HT1080 (cell line): ENCODE measurements around the gene SPAG16. TPM values are rescaled to one million over a fixed set of nuclear protein-coding genes. Genes with fewer than 3 reads are reported as not detected.

ENCODE experiments used
- DNase-seq: peaks from one replicate; pipeline ENCODE4 v3.0.0-alpha.2; 2015; ENCODE audit warnings: low read depth
- polyA plus RNA-seq, 2 experiments: library from polyadenylated mRNA; depleted of rRNA; stranded (reverse); fragments of >200 nt; gene quantifications; 2 replicates each; pipeline ENCODE4 v1.2.3, GENCODE V29; 2015
- total RNA-seq: library from RNA; depleted of rRNA; stranded (reverse); fragments of >200 nt; shearing (Covaris generic); gene quantifications from 2 replicates; pipeline ENCODE4 v1.2.3, GENCODE V29; 2014; rRNA removed

The SPAG16 gene
- total RNA-seq: 11.8 and 15.4 TPM in 2 replicates
- polyA plus RNA-seq (2015; cell fraction: cytosol; rRNA removed): 24.4 and 25.2 TPM in 2 replicates
- 12.4 and 15.4 TPM in 2 replicates for polyA plus RNA-seq (2015; cell fraction: nucleus; rRNA removed)

DNA sequence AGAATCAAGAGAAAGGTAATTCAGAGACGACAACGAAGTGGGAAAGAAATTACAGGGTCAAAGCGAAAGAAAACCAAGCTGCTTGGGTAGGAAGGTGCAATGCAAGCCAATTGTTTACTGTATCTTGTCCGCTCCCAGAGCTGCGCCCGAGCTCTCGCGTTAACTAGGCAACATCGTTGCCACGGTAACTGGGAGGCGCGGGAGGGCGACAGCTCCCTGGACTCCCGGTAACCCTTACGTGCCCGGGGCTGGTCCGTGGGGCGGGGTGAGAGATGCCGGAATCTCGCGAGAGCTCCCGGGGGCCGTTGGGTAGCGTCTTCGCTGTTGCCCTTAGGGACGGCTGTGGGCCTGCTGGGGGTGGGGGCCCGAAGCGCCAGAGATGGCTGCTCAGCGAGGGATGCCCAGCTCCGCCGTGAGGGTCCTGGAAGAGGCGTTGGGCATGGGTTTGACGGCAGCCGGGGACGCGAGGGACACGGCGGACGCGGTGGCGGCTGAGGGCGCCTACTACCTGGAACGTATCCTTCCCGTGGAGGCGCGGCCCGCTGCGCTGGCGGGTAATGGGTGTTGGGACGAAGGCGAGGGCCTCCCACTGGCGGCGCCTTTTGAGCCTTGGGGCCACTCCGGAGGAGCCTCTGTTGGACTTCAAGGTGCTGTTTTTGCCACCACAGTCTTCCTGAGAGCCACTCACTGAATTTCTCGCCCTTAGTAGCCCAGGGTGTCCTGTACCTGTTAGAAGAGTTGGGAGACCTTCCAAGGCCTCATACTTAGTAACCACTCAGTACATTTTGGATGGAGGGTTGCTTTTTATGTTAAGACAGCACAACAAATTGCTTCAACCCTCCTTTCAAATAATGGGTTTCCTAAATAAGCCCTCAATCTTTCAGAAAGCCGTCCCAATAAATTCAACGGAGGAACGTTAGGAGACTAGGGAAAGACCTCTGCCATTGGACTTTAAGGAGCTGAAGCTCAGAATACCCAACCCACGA, at the start of gene SPAG16:
Gene SPAG16, plus strand, starts transcription at position 360 of the 986 bp plus-strand sequence.
- DNase-seq: peak; percentile 96

DNA sequence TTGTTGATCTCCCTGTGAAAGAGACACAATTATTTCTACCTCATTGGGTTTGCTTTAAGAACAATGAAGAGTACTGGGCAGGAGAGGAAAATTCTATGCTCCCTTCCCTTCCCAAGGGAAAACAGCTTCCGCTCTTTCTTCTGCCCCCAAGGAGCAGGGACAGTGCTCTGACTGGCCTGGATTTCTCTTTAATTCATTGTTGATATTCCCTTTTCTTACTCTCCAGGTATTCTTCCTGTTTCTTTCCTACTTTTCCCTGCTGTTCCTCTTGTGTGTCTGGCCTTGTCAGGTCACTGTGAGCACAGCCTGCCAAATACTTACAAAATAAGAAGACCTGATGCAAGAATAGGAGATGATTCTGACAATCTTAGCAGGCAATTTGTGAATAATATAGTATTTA, 49.6 kb upstream of the SPAG16 start:
- DNase-seq: no peak

GRCh38 chr2:213235741-213236140, 48.5 kb upstream of the SPAG16 start:
- DNase-seq: no peak

GRCh38 chr2:213237251-213237650, 47.0 kb upstream of the SPAG16 start:
- DNase-seq: no peak

GRCh38 chr2:213237787-213238186, 46.5 kb upstream of the SPAG16 start:
- no peak for DNase-seq

GRCh38 chr2:213238753-213239495, 45.3 kb upstream of the SPAG16 start:
- DNase-seq: peak; percentile 91

DNA sequence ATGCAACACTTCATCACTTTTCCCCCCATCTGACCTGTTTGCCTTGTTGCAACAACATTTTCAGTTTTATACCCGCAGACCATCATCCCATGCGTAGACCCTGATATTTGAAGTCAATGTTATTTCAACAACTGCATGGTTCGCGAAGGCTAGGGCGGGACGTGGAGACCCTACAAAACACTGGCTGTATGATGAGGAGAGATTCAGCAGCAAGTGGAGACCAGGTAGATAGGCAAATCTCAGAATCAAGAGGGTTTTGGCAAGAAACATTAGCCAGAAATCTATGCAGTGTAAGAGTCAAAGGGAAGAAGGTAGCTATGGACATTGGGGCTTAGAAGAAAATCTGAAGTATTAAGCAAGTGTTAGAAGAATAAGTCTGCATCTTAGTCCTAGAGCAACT, 42.4 kb upstream of the SPAG16 start:
- no peak for DNase-seq

GRCh38 chr2:213242653-213243052, 41.6 kb upstream of the SPAG16 start:
- no peak for DNase-seq

DNA sequence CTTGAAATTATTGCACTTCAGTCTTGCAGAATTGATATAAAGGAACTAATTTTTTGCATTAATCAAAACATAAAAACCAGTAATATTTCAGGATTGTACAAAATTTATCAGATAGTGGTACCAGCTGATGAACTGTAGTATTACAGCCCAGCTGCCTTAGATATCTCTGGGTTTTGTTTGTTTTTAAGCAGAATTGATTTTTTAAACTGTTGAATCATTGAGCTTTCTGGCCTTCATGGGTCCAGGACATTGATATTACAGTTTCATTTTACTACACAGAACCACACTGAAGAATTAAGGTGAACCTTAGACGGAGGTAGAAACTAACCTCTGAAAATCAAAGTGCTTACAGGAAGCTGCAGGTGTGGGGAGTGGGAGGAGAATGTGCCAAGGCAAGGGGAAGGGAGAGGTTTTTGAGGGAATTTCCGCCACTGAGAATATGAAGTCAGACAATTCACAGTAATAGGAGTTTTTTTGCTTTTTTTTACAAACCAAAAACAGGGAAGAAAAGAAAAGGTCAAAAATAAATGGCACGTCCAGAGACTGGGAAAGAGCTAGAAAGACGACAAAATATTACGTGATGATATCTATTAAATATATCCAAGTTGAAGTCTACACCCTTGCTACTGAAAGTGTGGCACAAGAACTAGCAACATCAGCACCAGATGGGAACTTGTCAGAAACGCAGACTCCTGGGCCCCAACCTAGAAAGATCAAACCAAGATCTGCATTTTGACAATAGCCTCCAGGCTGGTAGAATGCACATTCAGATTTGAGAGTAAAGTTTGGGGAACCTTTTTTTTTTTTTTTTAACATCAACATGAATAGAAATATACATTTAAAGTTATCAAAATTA, 40.8 kb upstream of the SPAG16 start:
- DNase-seq: no peak

DNA sequence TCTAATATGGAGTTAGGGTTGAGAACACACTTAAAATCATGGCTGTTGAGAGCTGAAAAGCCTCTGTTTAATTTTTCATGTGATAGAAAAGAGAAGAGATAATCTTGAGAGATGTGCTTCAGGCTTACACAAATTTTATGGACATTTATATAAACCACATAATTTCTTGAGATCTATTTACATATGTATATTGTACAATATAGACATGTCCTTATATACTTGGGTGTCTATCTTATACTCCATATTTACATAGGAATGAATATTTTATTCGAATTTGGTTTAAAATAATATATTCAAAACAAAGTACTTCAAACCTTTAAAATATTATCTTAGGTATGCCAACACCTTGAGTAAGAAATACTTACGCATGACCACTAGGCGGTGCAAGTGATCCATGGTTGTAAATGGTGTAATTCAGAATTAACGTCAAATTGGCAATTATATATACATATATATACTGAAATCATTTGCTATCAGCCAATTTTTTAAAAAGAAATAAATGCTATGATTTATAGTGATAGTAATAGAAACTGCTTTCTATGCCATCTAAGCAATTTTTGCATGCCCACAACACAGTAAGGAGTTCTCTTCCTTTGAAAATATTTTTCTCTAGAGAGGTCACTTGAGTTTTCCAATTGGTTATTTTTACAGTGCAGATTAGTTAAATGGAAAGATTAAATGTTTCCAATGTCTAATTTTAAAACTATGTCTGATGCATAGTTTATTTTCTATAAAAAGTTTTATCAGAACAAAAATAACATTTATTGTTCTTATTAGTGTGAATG, 37.6 kb upstream of the SPAG16 start:
- no peak for DNase-seq

GRCh38 chr2:213247566-213247965, 36.7 kb upstream of the SPAG16 start:
- DNase-seq: no peak

- DNase-seq: no peak
Observed at GRCh38 chr2:213248637-213249036, 35.6 kb upstream of the SPAG16 start.

GRCh38 chr2:213249502-213249901, 34.8 kb upstream of the SPAG16 start:
- no peak for DNase-seq

GRCh38 chr2:213251618-213252017, 32.6 kb upstream of the SPAG16 start:
- DNase-seq: peak; percentile 57

DNA sequence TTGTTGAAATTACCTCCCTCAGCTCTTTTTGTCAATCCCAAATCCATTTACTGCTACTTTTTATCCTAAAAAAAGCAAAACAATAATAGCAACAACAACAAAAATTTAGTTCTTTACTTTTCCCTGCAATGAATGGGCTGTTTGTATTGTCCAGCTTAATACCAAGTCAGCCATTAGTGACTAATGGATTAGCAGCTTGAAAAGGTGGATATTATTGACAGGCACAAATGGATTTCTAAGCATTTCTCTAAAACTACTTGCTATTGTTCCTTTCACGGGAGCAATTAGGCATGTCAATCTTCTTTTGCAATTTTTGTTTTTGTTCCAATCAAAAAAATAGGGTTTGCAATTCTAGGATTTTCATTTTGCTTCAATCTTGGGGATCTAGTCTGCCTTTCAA, 32.1 kb upstream of the SPAG16 start:
- no peak for DNase-seq

GRCh38 chr2:213253162-213253561, 31.1 kb upstream of the SPAG16 start:
- no peak for DNase-seq

- no peak for DNase-seq
Observed at GRCh38 chr2:213259266-213259665, 25.0 kb upstream of the SPAG16 start.

DNA sequence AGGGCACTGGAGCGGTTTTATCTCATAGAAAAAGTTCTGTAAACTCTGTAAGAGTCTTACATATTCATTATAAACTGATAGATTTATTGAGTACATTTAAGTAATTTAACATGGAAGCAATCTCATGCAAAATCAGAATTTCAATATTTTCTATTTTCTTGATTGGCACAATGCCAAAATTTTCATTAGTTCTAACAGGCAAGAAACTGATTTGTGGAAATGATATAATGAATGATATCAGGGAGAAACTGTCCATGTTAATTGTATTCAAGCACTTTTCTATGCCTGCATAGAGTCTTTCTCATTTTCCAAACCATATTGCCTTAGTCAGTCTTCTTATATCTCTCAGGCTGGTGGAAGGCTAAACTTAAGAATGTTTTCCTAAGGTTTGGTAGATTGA, 23.0 kb upstream of the SPAG16 start:
- no peak for DNase-seq

GRCh38 chr2:213261715-213262114, 22.5 kb upstream of the SPAG16 start:
- no peak for DNase-seq

DNA sequence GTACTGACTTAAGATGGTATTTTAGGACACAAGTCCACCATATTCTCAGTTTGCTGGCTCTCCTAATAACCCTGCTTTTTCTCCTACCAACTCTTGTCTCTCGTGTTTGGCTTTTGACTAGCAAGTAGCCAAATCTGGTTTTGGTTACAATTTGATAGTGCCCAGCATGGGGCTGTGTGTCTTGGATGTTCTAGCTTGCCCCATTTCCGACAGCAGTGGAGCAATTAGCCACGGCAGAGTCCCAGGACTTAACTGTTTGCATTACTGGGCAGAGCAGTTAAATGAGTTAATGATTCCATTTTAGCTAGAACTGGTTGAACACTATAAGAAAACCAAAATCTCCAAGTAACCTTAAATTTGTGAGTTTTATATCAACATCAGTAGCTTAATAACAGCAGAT, 18.6 kb upstream of the SPAG16 start:
- DNase-seq: no peak
